H9 (cell line): ENCODE data around the gene TRAF3. TPM values are rescaled to one million over a fixed set of nuclear protein-coding genes. Genes with fewer than 3 reads are reported as not detected.

Source experiments
- DNase-seq: peaks from one replicate; pipeline ENCODE4 v3.0.0-alpha.2; 2017
- H2AFZ ChIP-seq: one replicate; pipeline ENCODE4 v1.6.1; 2013; ENCODE audit warnings: mild to moderate bottlenecking, low read length, control low read depth, moderate library complexity
- H2AK5ac ChIP-seq: 2 replicates; pipeline ENCODE4 v1.6.1; 2013; ENCODE audit warnings: low read length, control low read depth, mixed read lengths; ENCODE audit not compliant: insufficient read length
- H2BK120ac ChIP-seq: one replicate; pipeline ENCODE4 v1.6.1; 2013; ENCODE audit warnings: low read depth, mild to moderate bottlenecking, low read length, control low read depth, inconsistent platforms; ENCODE audit not compliant: poor library complexity, severe bottlenecking
- H2BK12ac ChIP-seq: 2 replicates; pipeline ENCODE4 v1.6.1; 2013; ENCODE audit warnings: low read length, control low read depth, mixed read lengths, low read depth; ENCODE audit not compliant: insufficient read length
- H2BK15ac ChIP-seq: 2 replicates; pipeline ENCODE4 v1.6.1; 2013; ENCODE audit warnings: low read depth, low read length, control low read depth
- H2BK20ac ChIP-seq: one replicate; pipeline ENCODE4 v1.6.1; 2013; ENCODE audit warnings: low read depth, mild to moderate bottlenecking, low read length, control low read depth, inconsistent platforms; ENCODE audit not compliant: poor library complexity, severe bottlenecking
- H2BK5ac ChIP-seq: 2 replicates; pipeline ENCODE4 v1.6.1; 2013; ENCODE audit warnings: low read length, control low read depth, mixed read lengths; ENCODE audit not compliant: insufficient read length
- H3K14ac ChIP-seq: 2 replicates; pipeline ENCODE4 v1.6.1; 2013; ENCODE audit warnings: low read length, control low read depth; ENCODE audit not compliant: insufficient read depth
- H3K18ac ChIP-seq: 2 replicates; pipeline ENCODE4 v1.6.1; 2013; ENCODE audit warnings: low read depth, mild to moderate bottlenecking, mixed read lengths, low read length, control low read depth; ENCODE audit not compliant: insufficient read length
- H3K23ac ChIP-seq: 2 replicates; pipeline ENCODE4 v1.6.1; 2013; ENCODE audit warnings: low read length, control low read depth, mixed read lengths, low read depth; ENCODE audit not compliant: insufficient read length
- H3K23me2 ChIP-seq: 2 replicates; pipeline ENCODE4 v1.6.1; 2013; ENCODE audit warnings: low read depth, mild to moderate bottlenecking, mixed read lengths, low read length, control low read depth; ENCODE audit not compliant: insufficient read length, poor library complexity, severe bottlenecking
- H3K27ac ChIP-seq: 2 replicates; pipeline ENCODE4 v1.5.1; 2013; ENCODE audit warnings: low read length, control low read depth, mixed read lengths, low read depth; ENCODE audit not compliant: insufficient read length
- H3K27me3 ChIP-seq: 2 replicates; pipeline ENCODE4 v1.6.1; 2013; ENCODE audit warnings: low read length, control low read depth, inconsistent platforms; ENCODE audit not compliant: insufficient read depth
- H3K4ac ChIP-seq: 2 replicates; pipeline ENCODE4 v1.6.1; 2013; ENCODE audit warnings: low read depth, mild to moderate bottlenecking, control low read depth, inconsistent platforms, low read length, moderate library complexity
- H3K4me1 ChIP-seq: 2 replicates; pipeline ENCODE4 v1.6.1; 2013; ENCODE audit warnings: low read length, control low read depth, inconsistent platforms; ENCODE audit not compliant: insufficient read depth
- H3K4me2 ChIP-seq: 2 replicates; pipeline ENCODE4 v1.6.1; 2013; ENCODE audit warnings: low read length, control low read depth, mixed read lengths; ENCODE audit not compliant: insufficient read length, insufficient read depth
- H3K56ac ChIP-seq: 2 replicates; pipeline ENCODE4 v1.6.1; 2013; ENCODE audit warnings: low read depth, mild to moderate bottlenecking, mixed read lengths, low read length, control low read depth; ENCODE audit not compliant: insufficient read length
- H3K79me1 ChIP-seq: 2 replicates; pipeline ENCODE4 v1.6.1; 2013; ENCODE audit warnings: low read depth, mild to moderate bottlenecking, moderate library complexity, low read length, control low read depth, inconsistent platforms; ENCODE audit not compliant: insufficient read depth, poor library complexity, severe bottlenecking
- H3K79me2 ChIP-seq: 2 replicates; pipeline ENCODE4 v1.6.1; 2013; ENCODE audit warnings: low read length, control low read depth, inconsistent platforms; ENCODE audit not compliant: insufficient read depth
- H3K9ac ChIP-seq: 2 replicates; pipeline ENCODE4 v1.6.1; 2013; ENCODE audit warnings: low read length, control low read depth, mixed read lengths; ENCODE audit not compliant: insufficient read length; ENCODE audit errors: extremely low read depth
- H3K9me3 ChIP-seq: one replicate; pipeline ENCODE4 v1.6.1; 2013; ENCODE audit warnings: low read depth, low read length, inconsistent platforms; ENCODE audit not compliant: control insufficient read depth
- H3T11ph ChIP-seq: one replicate; pipeline ENCODE4 v1.6.1; 2013; ENCODE audit warnings: mild to moderate bottlenecking, low read length, control low read depth, inconsistent platforms
- H4K20me1 ChIP-seq: one replicate; pipeline ENCODE4 v1.6.1; 2013; ENCODE audit not compliant: control insufficient read depth, insufficient read length, insufficient read depth
- H4K5ac ChIP-seq: 2 replicates; pipeline ENCODE4 v1.6.1; 2013; ENCODE audit warnings: low read depth, mild to moderate bottlenecking, mixed read lengths, low read length, control low read depth; ENCODE audit not compliant: insufficient read length
- H4K8ac ChIP-seq: replicated peaks from 2 replicates; pipeline ENCODE4 v1.6.1; 2013; ENCODE audit warnings: low read length, control low read depth, mixed read lengths, low read depth; ENCODE audit not compliant: insufficient read length
- H4K91ac ChIP-seq: 2 replicates; pipeline ENCODE4 v1.6.1; 2013; ENCODE audit warnings: low read depth, mild to moderate bottlenecking, moderate library complexity, mixed read lengths, low read length, control low read depth; ENCODE audit not compliant: insufficient read length
- H3K27ac Mint-ChIP-seq, 3 experiments: 2 replicates in 2 of 3; 3 replicates in 1 of 3; pipeline ENCODE4 v1.8.0; 2020 to 2021; ENCODE audit warnings: mixed read lengths in 3 of 3, mild to moderate bottlenecking in 1 of 3, moderate library complexity in 1 of 3
- H3K27me3 Mint-ChIP-seq: 2 replicates; pipeline ENCODE4 v1.8.0; 2021; ENCODE audit warnings: low read depth, mild to moderate bottlenecking, moderate library complexity, mixed read lengths
- H3K36me3 Mint-ChIP-seq, 3 experiments: 2 replicates in 2 of 3; 3 replicates in 1 of 3; pipeline ENCODE4 v1.8.0; 2020 to 2021; ENCODE audit warnings: low read depth in 3 of 3, mixed read lengths in 3 of 3; ENCODE audit not compliant: insufficient read depth in 1 of 3
- H3K4me1 Mint-ChIP-seq, 2 experiments: 2 replicates each; pipeline ENCODE4 v1.8.0; 2020; ENCODE audit warnings: mixed read lengths in 2 of 2
- H3K4me3 Mint-ChIP-seq, 2 experiments: 2 replicates in 1 of 2; 3 replicates in 1 of 2; pipeline ENCODE4 v1.8.0; 2020 to 2021; ENCODE audit warnings: mild to moderate bottlenecking in 2 of 2, mixed read lengths in 2 of 2, moderate library complexity in 1 of 2
- H3K9me3 Mint-ChIP-seq, 2 experiments: 2 replicates in 1 of 2; 3 replicates in 1 of 2; pipeline ENCODE4 v1.8.0; 2020; ENCODE audit warnings: mild to moderate bottlenecking in 2 of 2, mixed read lengths in 2 of 2, moderate library complexity in 1 of 2
- WGBS: extraction: QIAGEN DNeasy Blood & Tissue Kit; methylation state at CpG from one replicate; pipeline ENCODE4 v1.1.7; 2013; ENCODE audit warnings: missing lambda C conversion rate, low lambda C conversion rate, mixed read lengths; ENCODE audit not compliant: insufficient read length; ENCODE audit errors: extremely low coverage; 5-methylcytosine and 5-hydroxymethylcytosine counted together
- total RNA-seq: library from RNA; stranded (reverse); gene quantifications from 2 replicates; pipeline ENCODE4 v1.2.1, GENCODE V29; 2021
- TF ChIP-seq, protein P1 (sequence below): fragments of 200-600 bp; sonication (generic); conservative IDR thresholded peaks from 3 replicates; pipeline ENCODE4 v1.8.0; 2021; ENCODE audit warnings: antibody characterized with exemption, mild to moderate bottlenecking

Gene TRAF3
- total RNA-seq, 1 experiment from 2014 or later: 9.6 TPM

DNA sequence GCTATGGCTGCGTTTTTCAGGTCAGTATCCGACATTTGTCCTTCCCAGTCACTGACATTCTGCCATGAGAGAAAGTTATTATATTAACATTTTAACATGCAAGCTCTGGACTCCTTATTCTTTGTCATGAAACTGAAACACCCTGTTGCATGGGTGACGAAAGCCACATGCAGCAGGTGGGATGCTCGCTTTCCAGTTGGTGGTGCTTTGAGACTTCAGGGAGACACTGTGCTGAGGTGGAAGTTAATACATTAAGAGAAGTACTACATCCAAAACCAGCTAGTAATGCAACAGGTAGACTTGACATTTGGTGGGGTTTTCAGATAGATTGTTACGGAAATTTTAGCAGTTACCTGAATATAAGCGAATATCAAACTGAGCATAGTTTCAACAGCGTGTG is 112.4 kb downstream of the TRAF3 start:
- no peak for DNase-seq
- Histone ChIP-seq H3K4me2 (no peak overlapping the region), H3K9me3 (no peaks in the 10 kb centered on the region), H2AK5ac (no peak overlapping the region), H2AFZ (no peak overlapping the region), H4K5ac (no peak overlapping the region), H3K27me3 (no peaks in the 10 kb centered on the region), H3K4ac (no peak overlapping the region), H4K20me1 (no peaks in the 10 kb centered on the region), H3K79me2 (no peaks in the 10 kb centered on the region), H4K91ac (no peak overlapping the region), H4K8ac (no peak overlapping the region), H3K27ac (no peak overlapping the region), H2BK12ac (no peak overlapping the region), H2BK20ac (no peak overlapping the region), H3K14ac (no peak overlapping the region), H3K18ac (no peak overlapping the region), H3K79me1 (no peaks in the 10 kb centered on the region), H2BK15ac (no peak overlapping the region), H2BK120ac (no peak overlapping the region), H3K23ac (no peak overlapping the region), H3K9ac (no peak overlapping the region), H2BK5ac (no peak overlapping the region), H3T11ph (no peak overlapping the region), H3K4me1 (no peaks in the 10 kb centered on the region), H3K23me2 (no peaks in the 10 kb centered on the region), H3K56ac (no peak overlapping the region)
- Mint-ChIP-seq H3K4me3 (no peak overlapping the region), H3K9me3 (no peaks in the 10 kb centered on the region), H3K27me3 (no peaks in the 10 kb centered on the region), H3K4me1 (peaks cover 4 to 6% of the 10 kb centered on the region in 2 experiments; a peak in 3 of 4 replicates), H3K27ac (no peak overlapping the region), H3K36me3 (peaks cover 0 to 7% (median 4%) of the 10 kb centered on the region in 3 experiments; a peak in 4 of 7 replicates)
- no CpG with 5 or more reads among the region's 7 CpGs for WGBS
- TF ChIP-seq, protein P1, sequence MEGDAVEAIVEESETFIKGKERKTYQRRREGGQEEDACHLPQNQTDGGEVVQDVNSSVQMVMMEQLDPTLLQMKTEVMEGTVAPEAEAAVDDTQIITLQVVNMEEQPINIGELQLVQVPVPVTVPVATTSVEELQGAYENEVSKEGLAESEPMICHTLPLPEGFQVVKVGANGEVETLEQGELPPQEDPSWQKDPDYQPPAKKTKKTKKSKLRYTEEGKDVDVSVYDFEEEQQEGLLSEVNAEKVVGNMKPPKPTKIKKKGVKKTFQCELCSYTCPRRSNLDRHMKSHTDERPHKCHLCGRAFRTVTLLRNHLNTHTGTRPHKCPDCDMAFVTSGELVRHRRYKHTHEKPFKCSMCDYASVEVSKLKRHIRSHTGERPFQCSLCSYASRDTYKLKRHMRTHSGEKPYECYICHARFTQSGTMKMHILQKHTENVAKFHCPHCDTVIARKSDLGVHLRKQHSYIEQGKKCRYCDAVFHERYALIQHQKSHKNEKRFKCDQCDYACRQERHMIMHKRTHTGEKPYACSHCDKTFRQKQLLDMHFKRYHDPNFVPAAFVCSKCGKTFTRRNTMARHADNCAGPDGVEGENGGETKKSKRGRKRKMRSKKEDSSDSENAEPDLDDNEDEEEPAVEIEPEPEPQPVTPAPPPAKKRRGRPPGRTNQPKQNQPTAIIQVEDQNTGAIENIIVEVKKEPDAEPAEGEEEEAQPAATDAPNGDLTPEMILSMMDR: no peak
